Kidney (tissue), 14 donors: ENCODE results near the gene NRP2. TPM values are rescaled to one million over a fixed set of nuclear protein-coding genes. Genes with fewer than 3 reads are reported as not detected.

ENCODE experiments used
- DNase-seq, 5 donors: peaks; one replicate each; pipeline ENCODE4 v3.0.0-alpha.2; 2013 to 2020
- FAIRE-seq: peaks from 2 replicates; lab custom pipeline; 2012; peaks lifted over from hg19 to GRCh38; lab: Jason Lieb, UNC
- H3K27ac ChIP-seq, 2 donors: one replicate each; pipeline ENCODE4 v1.7.0; 2013; ENCODE audit warnings: low read depth in 2 of 2, low read length in 2 of 2, inconsistent platforms in 1 of 2
- H3K27me3 ChIP-seq: one replicate; pipeline ENCODE4 v1.7.1; 2013; ENCODE audit warnings: low read length, inconsistent platforms; ENCODE audit not compliant: control insufficient read depth, insufficient read depth
- H3K36me3 ChIP-seq, 3 donors: one replicate each; pipeline versions ENCODE4 v1.7.0 to v1.7.1; 2013; ENCODE audit warnings: low read length in 3 of 3, control low read depth in 1 of 3, inconsistent platforms in 1 of 3; ENCODE audit not compliant: insufficient read depth in 3 of 3, control insufficient read depth in 2 of 3
- H3K4me1 ChIP-seq, 3 donors: one replicate each; pipeline versions ENCODE4 v1.7.0 to v1.7.1; 2013; ENCODE audit warnings: low read length in 3 of 3, inconsistent platforms in 1 of 3, low read depth in 1 of 3; ENCODE audit not compliant: control insufficient read depth in 2 of 3, insufficient read depth in 2 of 3
- H3K4me3 ChIP-seq, 3 donors: one replicate each; pipeline versions ENCODE4 v1.7.0 to v1.8.1; 2013; ENCODE audit warnings: low read length in 3 of 3, control low read depth in 1 of 3, inconsistent platforms in 1 of 3
- H3K9ac ChIP-seq, 3 donors: one replicate each; pipeline versions ENCODE4 v1.7.0 to v1.7.1; 2013; ENCODE audit warnings: low read length in 3 of 3, control low read depth in 1 of 3, inconsistent platforms in 1 of 3
- H3K9me3 ChIP-seq, 3 donors: one replicate each; pipeline versions ENCODE4 v1.7.0 to v1.7.1; 2013; ENCODE audit warnings: low read length in 3 of 3, control low read depth in 1 of 3, inconsistent platforms in 1 of 3; ENCODE audit not compliant: control insufficient read depth in 2 of 3, insufficient read depth in 1 of 3
- intact Hi-C: fragments of 100-400 bp; cut with DNase I; formaldehyde crosslinking; loops from one replicate; pipeline ENCODE4 v1.11.1; 2022
- polyA plus RNA-seq: library from polyadenylated mRNA; stranded (reverse); fragments of 350-450 nt; fragmentation: Illumina TruSeq; extraction: RNeasy Lipid Tissue Mini Kit (QIAGEN cat#74804); gene quantifications from one replicate; pipeline ENCODE4 v1.2.3, GENCODE V29; 2014; ENCODE audit warnings: low read depth, low replicate concordance; ENCODE audit not compliant: insufficient read depth
- total RNA-seq: library from RNA; stranded (reverse); fragmentation: NEBNext Ultra II Directional; extraction: Animal tissue kit (Norgen Biotek cat#: 25700); gene quantifications from one replicate; pipeline ENCODE4 v1.2.1, GENCODE V29; 2021
- TF ChIP-seq, protein P1 (sequence below): IDR thresholded peaks from 3 replicates; pipeline ENCODE4 v1.5.1; 2012; ENCODE audit warnings: mild to moderate bottlenecking, moderate library complexity, borderline replicate concordance; ENCODE audit not compliant: insufficient read depth; ENCODE audit errors: extremely low read depth
- donor health status: control.
- donor health status: control.
- donor health status: control.
- donor health status: control.
- donor health status: control.
- donor health status: DM: yes; HTN: yes; CAD: no.
- donor health status: Normal renal cell carcinoma (clear cell type).

The NRP2 gene
- total and polyA plus RNA-seq, 2 donors from 2014 or later: 2.3 to 37.7 TPM

DNA sequence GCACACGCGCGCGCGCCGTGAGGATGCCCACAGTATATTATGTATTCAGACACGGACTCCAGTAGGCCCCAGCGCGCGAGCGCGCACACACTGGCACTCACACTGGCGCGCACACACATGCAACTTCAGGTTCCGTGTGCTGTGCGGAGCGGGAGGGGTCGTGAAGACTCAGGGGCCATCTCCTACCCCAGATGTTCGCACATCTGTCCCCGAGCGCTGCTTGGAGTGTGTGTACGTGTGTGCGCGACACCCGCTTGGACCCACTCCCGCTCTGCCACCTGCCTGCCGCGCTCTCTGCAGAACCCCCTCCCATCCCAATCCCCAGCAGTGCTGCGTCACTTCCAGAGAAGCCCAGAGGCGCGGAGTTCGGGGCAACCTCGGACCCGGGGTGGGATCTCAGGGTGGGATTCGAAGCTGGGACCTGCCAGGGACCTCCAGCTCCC is 2.6 kb downstream of the NRP2 start:
- no peaks in the 10 kb centered on the region for H3K27me3 ChIP-seq
- H3K36me3 ChIP-seq: no peaks in the 10 kb centered on the region
- no peak overlapping the region for H3K27ac ChIP-seq
- peak overlapping the region in 2 of 3 donors; percentile 61 to 74 for H3K4me3 ChIP-seq
- H3K9me3 ChIP-seq: no peaks in the 10 kb centered on the region
- intact Hi-C loops: loop anchor here (10.0 kb wide), 1 partner anchor 80 kb away; no protein-coding TSS in a partner anchor
- peaks cover 4 to 19% (median 6%) of the 10 kb centered on the region in 3 donors for H3K4me1 ChIP-seq
- TF ChIP-seq, protein P1, sequence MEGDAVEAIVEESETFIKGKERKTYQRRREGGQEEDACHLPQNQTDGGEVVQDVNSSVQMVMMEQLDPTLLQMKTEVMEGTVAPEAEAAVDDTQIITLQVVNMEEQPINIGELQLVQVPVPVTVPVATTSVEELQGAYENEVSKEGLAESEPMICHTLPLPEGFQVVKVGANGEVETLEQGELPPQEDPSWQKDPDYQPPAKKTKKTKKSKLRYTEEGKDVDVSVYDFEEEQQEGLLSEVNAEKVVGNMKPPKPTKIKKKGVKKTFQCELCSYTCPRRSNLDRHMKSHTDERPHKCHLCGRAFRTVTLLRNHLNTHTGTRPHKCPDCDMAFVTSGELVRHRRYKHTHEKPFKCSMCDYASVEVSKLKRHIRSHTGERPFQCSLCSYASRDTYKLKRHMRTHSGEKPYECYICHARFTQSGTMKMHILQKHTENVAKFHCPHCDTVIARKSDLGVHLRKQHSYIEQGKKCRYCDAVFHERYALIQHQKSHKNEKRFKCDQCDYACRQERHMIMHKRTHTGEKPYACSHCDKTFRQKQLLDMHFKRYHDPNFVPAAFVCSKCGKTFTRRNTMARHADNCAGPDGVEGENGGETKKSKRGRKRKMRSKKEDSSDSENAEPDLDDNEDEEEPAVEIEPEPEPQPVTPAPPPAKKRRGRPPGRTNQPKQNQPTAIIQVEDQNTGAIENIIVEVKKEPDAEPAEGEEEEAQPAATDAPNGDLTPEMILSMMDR: no peak
- DNase-seq (peak in 3 of 5 donors; percentile 58 to 79 (median 64)), FAIRE-seq (no peak)
- H3K9ac ChIP-seq: peak overlapping the region in 1 of 3 donors; percentile 9

DNA sequence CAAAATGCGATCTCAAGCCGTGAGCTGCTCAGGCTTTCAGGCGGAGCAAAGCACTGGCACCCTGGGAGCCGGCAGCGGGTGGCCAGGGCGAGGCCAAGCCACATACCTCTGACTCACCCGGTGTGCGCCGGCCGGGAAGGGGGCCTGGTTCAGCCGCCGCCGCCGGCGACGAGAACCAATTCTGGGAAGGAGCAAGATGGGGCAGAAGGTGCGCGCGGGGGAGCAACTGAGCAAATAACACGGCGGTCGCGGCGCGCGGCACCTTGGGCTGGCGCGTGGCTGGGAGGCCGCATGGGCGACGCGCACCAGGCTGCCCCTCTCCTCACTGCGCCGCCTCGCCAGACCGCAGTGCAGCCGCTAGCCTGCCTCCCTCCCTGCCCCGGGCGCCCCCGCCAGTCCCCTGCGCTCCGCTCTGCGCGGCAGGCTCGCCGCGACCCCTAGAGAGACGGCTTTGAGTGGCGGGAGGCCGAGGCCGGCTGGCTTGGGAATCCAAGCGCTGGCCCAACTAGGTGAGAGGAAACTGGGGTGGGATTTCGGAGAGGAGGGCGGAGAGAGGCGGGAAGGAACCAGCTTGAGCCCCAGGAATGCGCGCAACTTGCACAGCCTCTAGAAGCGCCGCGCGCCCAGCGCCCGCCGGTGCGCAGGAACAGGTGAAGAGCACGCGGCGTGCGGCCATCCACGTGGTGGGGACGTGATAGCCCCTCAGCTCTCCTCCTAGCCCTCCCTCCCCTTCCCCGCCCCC is 3.2 kb downstream of the NRP2 start:
- Histone ChIP-seq H3K27me3 (no peaks in the 10 kb centered on the region), H3K9ac (peak overlapping the region in 1 of 3 donors; percentile 43), H3K9me3 (no peaks in the 10 kb centered on the region), H3K4me3 (peak overlapping the region; percentile 59 to 74 (median 61)), H3K36me3 (no peaks in the 10 kb centered on the region), H3K27ac (peak overlapping the region in 1 of 2 donors; percentile 23), H3K4me1 (peaks cover 4 to 17% (median 6%) of the 10 kb centered on the region in 3 donors)
- peak; percentile 69 to 85 (median 83) for DNase-seq
- intact Hi-C loops: loop anchor here (10.0 kb wide), 1 partner anchor 79 kb away; no protein-coding TSS in a partner anchor
- TF ChIP-seq, protein P1: no peak
- FAIRE-seq: no peak

DNA sequence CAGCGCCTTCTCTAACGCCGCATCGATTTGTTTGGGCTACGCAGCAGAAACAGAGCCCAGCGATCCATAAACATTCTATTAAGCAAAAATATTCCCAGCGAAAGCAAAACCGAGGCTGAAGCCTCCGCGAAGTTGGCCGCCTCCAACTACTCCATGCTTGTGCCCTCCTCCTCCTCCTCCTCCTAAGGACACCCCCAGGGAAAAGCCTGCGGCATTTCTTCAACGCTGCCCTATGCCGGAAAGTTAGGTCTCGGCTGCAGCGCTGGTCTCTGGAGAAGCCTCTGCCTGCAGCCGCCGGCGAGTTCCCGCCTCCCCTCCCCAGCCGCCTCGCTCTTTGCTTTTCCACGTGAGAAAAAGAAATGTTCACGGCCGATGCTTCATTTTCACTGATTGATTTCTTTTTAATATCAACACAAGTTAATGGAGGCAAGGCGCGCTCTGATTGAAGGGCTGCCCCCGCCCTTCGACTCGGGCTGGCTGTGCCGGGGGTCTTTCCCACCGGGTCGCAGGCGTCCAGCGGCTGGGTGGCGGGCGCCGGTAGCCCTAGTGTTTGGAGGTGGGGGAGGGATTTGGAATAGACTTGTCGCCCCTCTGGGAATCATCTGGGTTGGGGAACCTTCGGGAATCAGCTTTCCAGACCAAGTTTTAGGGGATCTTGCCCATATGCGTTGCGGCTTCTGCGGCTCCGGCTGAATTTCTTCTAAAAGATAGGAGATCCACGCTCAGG is 3.9 kb downstream of the NRP2 start:
- Histone ChIP-seq H3K4me3 (peak overlapping the region; percentile 60 to 69 (median 61)), H3K36me3 (no peaks in the 10 kb centered on the region), H3K9me3 (no peaks in the 10 kb centered on the region), H3K9ac (peak overlapping the region; percentile 36 to 43 (median 42)), H3K4me1 (peaks cover 4 to 17% (median 6%) of the 10 kb centered on the region in 3 donors), H3K27ac (no peak overlapping the region), H3K27me3 (no peaks in the 10 kb centered on the region)
- TF ChIP-seq, protein P1: no peak
- peak; percentile 48 to 77 (median 70) for DNase-seq
- no peak for FAIRE-seq
- intact Hi-C loops: loop anchor here (10.0 kb wide), 1 partner anchor 79 kb away; no protein-coding TSS in a partner anchor
